SW480 (cell line): ENCODE measurements around the gene KLHL8.
A peak's percentile ranks its signal among the peaks of the same experiment; 100 is the strongest.

ENCODE experiments used
- DNase-seq: peaks from one replicate; pipeline ENCODE4 v3.0.0-alpha.2; 2016; ENCODE audit warnings: low spot score

The KLHL8 gene

GRCh38 chr4:87220094-87220822, at the start of gene KLHL8:
KLHL8 (minus strand) TSS chr4:87220618; CDS start chr4:87195539, 25,079 bp downstream.
- DNase-seq, result peak; percentile 76

GRCh38 chr4:87270144-87270543, 49.7 kb upstream of the KLHL8 start:
- DNase-seq, result peak; percentile 30

- DNase-seq, result no peak
Observed at GRCh38 chr4:87268411-87268810, 48.0 kb upstream of the KLHL8 start.

GRCh38 chr4:87266986-87267385, 46.6 kb upstream of the KLHL8 start:
- no peak for DNase-seq

- no peak for DNase-seq
Observed at GRCh38 chr4:87262886-87263285, 42.5 kb upstream of the KLHL8 start.

GRCh38 chr4:87260477-87260876, 40.1 kb upstream of the KLHL8 start:
- DNase-seq, result no peak

- DNase-seq, result no peak
Observed at GRCh38 chr4:87258677-87259076, 38.3 kb upstream of the KLHL8 start.

GRCh38 chr4:87257523-87257922, 37.1 kb upstream of the KLHL8 start:
- no peak for DNase-seq

GRCh38 chr4:87255755-87256154, 35.3 kb upstream of the KLHL8 start:
- no peak for DNase-seq

- no peak for DNase-seq
Observed at GRCh38 chr4:87251106-87251505, 30.7 kb upstream of the KLHL8 start.

- no peak for DNase-seq
Observed at GRCh38 chr4:87250294-87250693, 29.9 kb upstream of the KLHL8 start.

- no peak for DNase-seq
Observed at GRCh38 chr4:87249332-87250019, 29.1 kb upstream of the KLHL8 start.

GRCh38 chr4:87243426-87244053, 23.1 kb upstream of the KLHL8 start:
- DNase-seq, result no peak

GRCh38 chr4:87241336-87241735, 20.9 kb upstream of the KLHL8 start:
- no peak for DNase-seq

GRCh38 chr4:87240341-87240740, 19.9 kb upstream of the KLHL8 start:
- no peak for DNase-seq

- no peak for DNase-seq
Observed at GRCh38 chr4:87239821-87240220, 19.4 kb upstream of the KLHL8 start.

- no peak for DNase-seq
Observed at GRCh38 chr4:87239194-87239593, 18.8 kb upstream of the KLHL8 start.

- DNase-seq, result no peak
Observed at GRCh38 chr4:87236861-87237260, 16.4 kb upstream of the KLHL8 start.

- no peak for DNase-seq
Observed at GRCh38 chr4:87235020-87235671, 14.7 kb upstream of the KLHL8 start.

GRCh38 chr4:87232216-87232615, 11.8 kb upstream of the KLHL8 start:
- no peak for DNase-seq

- no peak for DNase-seq
Observed at GRCh38 chr4:87230806-87231205, 10.4 kb upstream of the KLHL8 start.

- no peak for DNase-seq
Observed at GRCh38 chr4:87229979-87230378, 9.6 kb upstream of the KLHL8 start.
